ENCODE data around the gene SPRED1. TPM values are rescaled to one million over a fixed set of nuclear protein-coding genes. Genes with fewer than 3 reads are reported as not detected.

Gene SPRED1
- total RNA-seq, 1 donor from 2014 or later, result 0.46 TPM

DNA sequence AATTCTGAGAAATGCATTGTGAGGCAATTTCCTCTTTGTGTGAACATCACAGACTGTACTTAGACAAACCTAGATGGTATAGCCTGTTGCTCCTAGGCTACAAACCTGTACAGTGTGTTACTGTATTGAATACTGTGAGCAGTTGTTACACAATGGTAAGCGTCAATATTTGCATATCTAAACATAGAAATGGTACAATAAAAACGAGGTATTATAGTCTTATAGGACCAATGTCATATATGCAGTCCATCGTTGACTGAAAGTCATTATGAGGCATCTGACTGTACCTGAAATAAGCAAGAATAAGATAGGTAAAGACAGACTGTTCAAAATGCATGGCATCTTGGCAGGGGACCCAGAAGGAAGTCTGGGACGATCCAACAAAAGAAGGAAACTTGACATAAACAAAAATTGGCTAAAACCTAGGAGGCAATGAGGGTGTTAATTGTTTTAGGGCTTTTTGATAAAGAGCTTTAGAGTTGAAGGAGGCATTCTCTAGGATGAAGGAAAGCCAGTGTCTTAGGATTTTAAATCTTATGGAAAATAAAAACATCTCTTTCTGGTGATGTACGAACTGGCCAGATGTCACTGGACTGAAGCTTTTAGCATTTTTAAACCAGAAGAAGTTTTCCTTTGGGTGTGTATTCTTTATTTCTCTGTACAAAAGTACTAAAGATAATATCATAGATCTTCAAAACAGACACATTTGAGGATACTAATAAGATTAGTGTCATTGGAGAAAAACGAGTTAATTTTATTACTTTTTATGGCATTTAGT lies 9.2 kb upstream of the SPRED1 start:
- Mint-ChIP-seq H3K36me3 (ENCODE audit: low read depth) (no peaks in the 10 kb centered on the region), H3K9me3 (no peaks in the 10 kb centered on the region), H3K27me3 (ENCODE audit: low read depth) (peaks cover 29% of the 10 kb centered on the region), H3K4me3 (ENCODE audit: low read depth) (no peak overlapping the region), H3K27ac (no peak overlapping the region), H3K4me1 (ENCODE audit: low read depth) (no peaks in the 10 kb centered on the region)
- DNase-seq (ENCODE audit: low spot score), result no peak
- intact Hi-C loops (cut with micrococcal nuclease), result no loop called here

DNA sequence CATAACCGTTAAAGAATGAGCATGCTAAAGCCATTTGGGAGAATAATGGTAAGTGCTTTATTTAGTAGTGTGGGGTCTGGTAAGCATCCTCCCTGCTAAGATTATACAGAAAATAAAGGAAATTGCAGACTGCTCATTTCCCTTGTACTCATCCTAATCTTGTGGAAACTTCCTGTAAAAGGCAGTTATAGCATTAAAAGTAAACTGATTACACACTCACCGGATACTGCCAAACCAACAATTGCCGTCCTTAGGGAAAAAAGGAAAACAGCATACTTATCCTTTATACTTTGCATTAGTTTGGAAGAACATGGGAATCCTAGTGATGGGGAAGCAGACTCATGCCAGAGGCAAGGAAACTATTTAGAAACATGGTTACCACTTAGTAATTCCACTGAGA lies 5.3 kb upstream of the SPRED1 start:
- intact Hi-C loops (cut with micrococcal nuclease), result no loop called here
- DNase-seq (ENCODE audit: low spot score), result no peak
- Mint-ChIP-seq H3K4me1 (ENCODE audit: low read depth) (peaks cover 8% of the 10 kb centered on the region), H3K4me3 (ENCODE audit: low read depth) (no peak overlapping the region), H3K27me3 (ENCODE audit: low read depth) (peaks cover 57% of the 10 kb centered on the region), H3K9me3 (no peaks in the 10 kb centered on the region), H3K36me3 (ENCODE audit: low read depth) (no peaks in the 10 kb centered on the region), H3K27ac (no peak overlapping the region)

DNA sequence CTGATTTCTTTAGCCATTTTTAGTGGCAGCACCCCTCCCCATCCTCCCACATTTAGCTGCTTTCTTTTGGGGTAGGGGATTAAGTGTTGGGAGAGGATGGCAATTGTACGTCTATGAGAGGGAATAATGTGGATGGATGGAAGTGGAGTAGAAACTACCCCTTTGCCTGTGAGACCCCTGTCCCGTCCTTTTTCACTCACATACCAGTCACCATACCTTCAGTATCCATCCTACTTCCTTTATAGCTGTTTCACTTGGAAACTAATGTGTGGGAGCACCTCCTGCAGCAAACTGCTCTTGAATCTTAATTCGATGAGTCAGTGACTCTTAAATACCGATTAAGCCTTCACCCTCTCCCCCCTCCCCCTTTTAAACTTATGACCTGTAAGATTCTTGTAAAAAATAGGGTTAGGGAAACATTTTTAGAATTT lies 730 bp downstream of the SPRED1 start:
- DNase-seq (ENCODE audit: low spot score), result no peak
- Mint-ChIP-seq H3K4me3 (ENCODE audit: low read depth) (peak overlapping the region; percentile 80), H3K27me3 (ENCODE audit: low read depth) (peaks cover 68% of the 10 kb centered on the region), H3K9me3 (no peaks in the 10 kb centered on the region), H3K27ac (no peak overlapping the region), H3K4me1 (ENCODE audit: low read depth) (peaks cover 23% of the 10 kb centered on the region), H3K36me3 (ENCODE audit: low read depth) (peaks cover 4% of the 10 kb centered on the region)
- intact Hi-C loops (cut with micrococcal nuclease), result loop anchor here (5.0 to 10.0 kb wide), 4 partner anchors 51 to 1149 kb away; partner anchors contain the start of gene MEIS2

DNA sequence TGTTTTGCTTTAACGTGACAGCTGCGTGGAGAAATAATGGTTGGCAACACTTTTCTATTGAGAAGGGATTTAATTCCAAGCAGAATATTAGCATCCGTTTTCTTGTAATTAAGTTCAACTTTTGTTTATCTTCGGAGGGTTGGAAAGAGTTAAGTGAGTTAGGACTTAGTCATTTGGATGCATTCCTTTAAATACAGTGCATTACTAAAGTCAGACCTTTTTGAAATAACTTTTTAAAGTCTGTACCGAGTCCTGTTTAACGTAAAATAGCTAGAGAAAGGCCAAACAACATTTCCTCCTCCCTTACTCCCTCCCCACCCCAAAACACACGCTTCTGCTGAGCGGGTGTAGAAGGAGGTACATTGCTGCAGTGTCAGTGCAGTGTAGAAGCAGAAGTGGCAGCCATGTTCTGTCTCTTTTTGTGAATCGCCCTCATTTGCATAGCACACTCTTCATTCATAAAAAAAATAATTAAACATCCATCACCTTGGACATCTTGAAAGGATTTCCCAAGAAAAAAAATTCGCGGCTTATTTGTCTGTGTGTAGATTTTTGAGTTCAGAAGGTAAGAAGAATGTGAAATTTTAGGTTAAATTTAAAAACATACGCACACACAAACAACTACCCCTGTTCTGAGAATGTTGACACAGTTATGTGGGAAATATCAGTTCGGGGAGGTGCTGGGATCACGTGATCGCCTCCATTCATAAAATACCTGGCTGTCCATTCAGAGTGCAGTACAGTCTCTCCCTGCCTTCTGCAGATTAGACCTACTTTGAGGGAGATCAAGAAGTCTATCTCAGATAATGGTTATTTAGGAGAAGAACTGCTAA lies 1.6 kb downstream of the SPRED1 start:
- no peak for DNase-seq (ENCODE audit: low spot score)
- Mint-ChIP-seq H3K4me3 (ENCODE audit: low read depth) (peak overlapping the region; percentile 35), H3K27ac (no peak overlapping the region)

DNA sequence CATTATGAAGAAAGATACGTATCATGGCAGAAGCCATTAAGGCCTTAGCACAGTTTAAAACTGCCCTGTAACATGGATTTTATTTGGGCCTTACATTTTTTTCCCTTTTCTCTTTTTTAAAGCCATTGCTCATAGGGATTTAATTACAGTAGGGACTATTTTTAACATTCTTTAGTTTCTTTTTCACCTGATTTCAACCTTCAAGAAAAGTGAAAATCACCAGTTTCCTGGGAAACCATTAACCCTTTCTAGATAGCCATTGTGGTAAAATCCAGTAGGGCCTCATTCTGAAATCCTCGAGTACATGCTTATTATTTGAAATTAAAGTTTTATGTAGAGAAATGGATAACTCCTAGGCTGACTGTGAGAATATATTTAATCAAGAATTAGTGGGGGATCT lies 3.1 kb downstream of the SPRED1 start:
- Mint-ChIP-seq H3K4me1 (ENCODE audit: low read depth) (peaks cover 23% of the 10 kb centered on the region), H3K27ac (no peak overlapping the region), H3K36me3 (ENCODE audit: low read depth) (peaks cover 4% of the 10 kb centered on the region), H3K9me3 (no peaks in the 10 kb centered on the region), H3K27me3 (ENCODE audit: low read depth) (peaks cover 47% of the 10 kb centered on the region), H3K4me3 (ENCODE audit: low read depth) (no peak overlapping the region)
- intact Hi-C loops (cut with micrococcal nuclease), result loop anchor here (10.0 kb wide), 2 partner anchors 49 to 1151 kb away; partner anchors contain the start of gene MEIS2
- DNase-seq (ENCODE audit: low spot score), result no peak

More for the DNA sequence above, 1.6 kb downstream of the SPRED1 start:
- intact Hi-C loops (cut with micrococcal nuclease), result loop anchor here (5.0 to 10.0 kb wide), 4 partner anchors 51 to 1149 kb away; partner anchors contain the start of gene MEIS2
- Mint-ChIP-seq H3K4me1 (ENCODE audit: low read depth) (peaks cover 23% of the 10 kb centered on the region), H3K27me3 (ENCODE audit: low read depth) (peaks cover 61% of the 10 kb centered on the region), H3K9me3 (no peaks in the 10 kb centered on the region), H3K36me3 (ENCODE audit: low read depth) (peaks cover 4% of the 10 kb centered on the region)

DNA sequence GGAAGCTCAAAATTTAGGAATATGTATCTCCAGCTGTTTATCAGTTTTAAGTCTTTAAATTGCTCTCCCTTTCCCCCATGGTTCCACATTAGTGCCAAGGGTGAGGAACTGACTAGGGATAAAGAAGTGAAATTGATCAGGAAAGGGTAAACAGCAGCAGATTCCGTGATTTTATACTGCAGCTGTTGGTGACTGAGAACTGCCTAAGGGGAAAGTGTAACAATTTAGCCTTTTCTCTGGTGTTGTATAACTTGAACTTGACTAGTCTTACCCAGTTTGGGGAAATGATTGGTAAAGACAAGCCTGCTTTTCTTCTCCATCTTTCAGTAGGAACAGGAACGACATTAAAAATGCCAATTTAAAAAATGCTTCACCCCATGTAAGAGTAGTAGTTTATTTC lies 5.0 kb downstream of the SPRED1 start:
- H3K36me3 Mint-ChIP-seq (ENCODE audit: low read depth), result peaks cover 4% of the 10 kb centered on the region
- no peak overlapping the region for H3K4me3 Mint-ChIP-seq (ENCODE audit: low read depth)
- H3K27me3 Mint-ChIP-seq (ENCODE audit: low read depth), result peaks cover 35% of the 10 kb centered on the region
- H3K4me1 Mint-ChIP-seq (ENCODE audit: low read depth), result peaks cover 16% of the 10 kb centered on the region
- H3K9me3 Mint-ChIP-seq, result no peaks in the 10 kb centered on the region
- no peak overlapping the region for H3K27ac Mint-ChIP-seq
- no peak for DNase-seq (ENCODE audit: low spot score)
- intact Hi-C loops (cut with micrococcal nuclease), result loop anchor here (10.0 kb wide), 2 partner anchors 47 to 1153 kb away; partner anchors contain the start of gene MEIS2

DNA sequence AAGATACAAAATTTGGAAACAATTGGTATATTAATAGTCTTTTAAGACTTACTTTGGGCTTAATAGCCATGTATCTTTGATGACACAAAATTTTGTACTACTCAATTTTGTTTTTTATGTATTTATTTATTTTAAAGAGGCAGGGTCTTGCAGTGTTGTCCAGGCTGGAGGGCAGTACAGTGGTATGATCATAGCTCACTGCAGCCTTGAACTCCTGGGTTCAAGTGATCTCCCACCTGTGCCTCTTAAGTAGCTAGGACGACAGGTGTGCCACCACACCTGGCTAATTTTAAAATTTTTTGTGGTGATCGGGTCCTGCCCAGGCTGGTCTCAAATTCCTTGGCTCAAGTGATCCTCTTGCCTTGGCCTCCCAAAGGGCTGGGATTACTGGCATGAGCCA lies 6.5 kb downstream of the SPRED1 start:
- Mint-ChIP-seq H3K4me3 (ENCODE audit: low read depth) (no peak overlapping the region), H3K4me1 (ENCODE audit: low read depth) (peaks cover 5% of the 10 kb centered on the region), H3K27ac (no peak overlapping the region), H3K27me3 (ENCODE audit: low read depth) (peaks cover 23% of the 10 kb centered on the region), H3K9me3 (no peaks in the 10 kb centered on the region), H3K36me3 (ENCODE audit: low read depth) (no peaks in the 10 kb centered on the region)
- intact Hi-C loops (cut with micrococcal nuclease), result loop anchor here (10.0 kb wide), 2 partner anchors 46 to 1154 kb away; partner anchors contain the start of gene MEIS2
- DNase-seq (ENCODE audit: low spot score), result no peak

DNA sequence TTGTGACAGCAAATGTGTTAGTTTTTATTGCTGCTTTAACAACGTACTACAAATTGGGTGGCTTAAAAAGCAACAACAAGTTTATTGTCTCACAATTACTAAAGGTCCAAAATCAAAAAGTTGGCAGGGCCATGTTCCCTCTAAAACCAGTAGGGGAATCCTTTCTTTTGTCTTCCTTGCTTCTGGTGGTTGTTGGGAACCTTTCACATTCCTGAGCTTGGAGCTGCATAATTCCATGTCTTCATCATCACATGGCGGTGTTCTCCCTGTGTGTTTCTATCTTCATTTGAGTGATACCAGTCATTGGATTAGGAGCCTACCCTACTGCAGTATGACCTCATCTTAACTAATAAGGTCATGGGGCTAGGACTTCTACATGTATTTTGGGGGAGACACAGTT lies 7.4 kb downstream of the SPRED1 start:
- H3K36me3 Mint-ChIP-seq (ENCODE audit: low read depth), result no peaks in the 10 kb centered on the region
- no peak for DNase-seq (ENCODE audit: low spot score)
- intact Hi-C loops (cut with micrococcal nuclease), result no loop called here
- no peaks in the 10 kb centered on the region for H3K4me1 Mint-ChIP-seq (ENCODE audit: low read depth)
- H3K9me3 Mint-ChIP-seq, result no peaks in the 10 kb centered on the region
- H3K27me3 Mint-ChIP-seq (ENCODE audit: low read depth), result peaks cover 13% of the 10 kb centered on the region
- no peak overlapping the region for H3K4me3 Mint-ChIP-seq (ENCODE audit: low read depth)
- no peak overlapping the region for H3K27ac Mint-ChIP-seq

GRCh38 chr15:38263251-38263650 lies 10.6 kb downstream of the SPRED1 start:
- intact Hi-C loops (cut with micrococcal nuclease), result no loop called here

GRCh38 chr15:38263996-38264395 lies 11.4 kb downstream of the SPRED1 start:
- H3K36me3 Mint-ChIP-seq (ENCODE audit: low read depth), result no peaks in the 10 kb centered on the region
- H3K27me3 Mint-ChIP-seq (ENCODE audit: low read depth), result no peaks in the 10 kb centered on the region
- no peak overlapping the region for H3K4me3 Mint-ChIP-seq (ENCODE audit: low read depth)
- intact Hi-C loops (cut with micrococcal nuclease), result no loop called here
- no peak overlapping the region for H3K27ac Mint-ChIP-seq
- no peaks in the 10 kb centered on the region for H3K4me1 Mint-ChIP-seq (ENCODE audit: low read depth)
- H3K9me3 Mint-ChIP-seq, result no peaks in the 10 kb centered on the region
- DNase-seq (ENCODE audit: low spot score), result no peak

More at GRCh38 chr15:38263251-38263650, 10.6 kb downstream of the SPRED1 start:
- no peaks in the 10 kb centered on the region for H3K36me3 Mint-ChIP-seq (ENCODE audit: low read depth)
- H3K4me3 Mint-ChIP-seq (ENCODE audit: low read depth), result no peak overlapping the region
- no peaks in the 10 kb centered on the region for H3K27me3 Mint-ChIP-seq (ENCODE audit: low read depth)
- H3K4me1 Mint-ChIP-seq (ENCODE audit: low read depth), result no peaks in the 10 kb centered on the region
- no peaks in the 10 kb centered on the region for H3K9me3 Mint-ChIP-seq
- no peak overlapping the region for H3K27ac Mint-ChIP-seq
- DNase-seq (ENCODE audit: low spot score), result no peak

- Mint-ChIP-seq H3K36me3 (ENCODE audit: low read depth) (no peaks in the 10 kb centered on the region), H3K27ac (no peak overlapping the region), H3K4me3 (ENCODE audit: low read depth) (no peak overlapping the region), H3K4me1 (ENCODE audit: low read depth) (no peaks in the 10 kb centered on the region), H3K9me3 (no peaks in the 10 kb centered on the region), H3K27me3 (ENCODE audit: low read depth) (peaks cover 3% of the 10 kb centered on the region)
- DNase-seq (ENCODE audit: low spot score), result no peak
- intact Hi-C loops (cut with micrococcal nuclease), result no loop called here
Observed at GRCh38 chr15:38266247-38266986, 13.8 kb downstream of the SPRED1 start.

DNA sequence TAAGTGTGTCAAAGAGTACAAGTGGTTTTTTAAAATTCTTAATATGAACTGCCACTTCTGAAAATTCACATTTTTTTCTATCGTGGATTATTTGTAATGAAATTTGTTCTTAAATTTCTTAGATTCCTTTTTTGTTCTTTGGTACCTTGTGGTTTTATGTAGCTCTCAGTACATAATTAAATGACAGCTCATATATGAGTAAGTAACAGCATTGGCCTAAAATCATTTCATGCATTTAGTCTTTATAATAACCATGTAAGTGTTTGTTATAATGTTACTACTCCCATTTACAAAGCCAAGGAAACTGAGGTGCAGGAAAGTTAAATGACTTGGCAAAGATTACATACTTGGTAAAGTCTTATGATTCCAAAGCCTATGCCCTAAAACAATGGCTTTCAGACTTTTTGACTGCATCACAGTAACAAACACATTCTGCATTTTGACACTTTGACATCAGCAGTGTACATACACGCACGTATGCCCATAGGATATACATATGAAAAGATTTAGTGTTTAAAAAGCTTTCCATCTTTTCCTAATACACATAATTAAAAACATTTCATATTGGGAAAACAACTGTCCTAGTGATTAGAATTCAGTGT lies 14.9 kb downstream of the SPRED1 start:
- no peaks in the 10 kb centered on the region for H3K36me3 Mint-ChIP-seq (ENCODE audit: low read depth)

More for the DNA sequence above, 14.9 kb downstream of the SPRED1 start:
- Mint-ChIP-seq H3K9me3 (no peaks in the 10 kb centered on the region), H3K27me3 (ENCODE audit: low read depth) (peaks cover 3% of the 10 kb centered on the region), H3K27ac (no peak overlapping the region), H3K4me1 (ENCODE audit: low read depth) (no peaks in the 10 kb centered on the region), H3K4me3 (ENCODE audit: low read depth) (no peak overlapping the region)
- DNase-seq (ENCODE audit: low spot score), result no peak
- intact Hi-C loops (cut with micrococcal nuclease), result no loop called here

Data from activated T-helper 2 cell treated with anti-CD3 and anti-CD28 coated beads, Interferon-gamma antibody, Interleukin-2, Interleukin-4, amounts not matched to agents 10 μg/mL and 5 μg/mL and 100 μg/mL, durations not matched to agents 14 hours and 24 hours and 36 hours (primary cell).